ENCODE results near the gene CSTF3.

The CSTF3 gene

GRCh38 chr11:33157103-33158027, 3.9 kb downstream of the CSTF3 start:
- H3K9me3 ChIP-seq (ENCODE audit: insufficient read depth, low read length, severe bottlenecking) = no peaks in the 10 kb centered on the region
- H3K36me3 ChIP-seq (ENCODE audit: insufficient read depth, low read length) = peaks cover 41% of the 10 kb centered on the region
- no peak overlapping the region for H2AFZ ChIP-seq (ENCODE audit: low read depth, low read length)
- DNase-seq (no peak), ATAC-seq (ENCODE audit: insufficient read depth, low read depth) (no peak)
- H4K20me1 ChIP-seq (ENCODE audit: insufficient read depth, low read length) = peaks cover 51% of the 10 kb centered on the region; the same call in 1 of the 2 replicates
- TF ChIP-seq EZH2 (IDR thresholded peaks at IDR 0.05; ENCODE audit: borderline replicate concordance, low read depth, low read length, severe bottlenecking) (no peak), CTCF (IDR thresholded peaks at IDR 0.05; ENCODE audit: borderline replicate concordance, extremely low read depth, low read length, poor library complexity, severe bottlenecking) (no peak)
- peaks cover 100% of the 10 kb centered on the region for H3K79me2 ChIP-seq (ENCODE audit: insufficient read depth, low read length)
- peaks cover 46% of the 10 kb centered on the region for H3K4me1 ChIP-seq (ENCODE audit: insufficient read depth, low read length)
- H3K27me3 ChIP-seq (ENCODE audit: insufficient read depth, low read length, poor library complexity) = no peaks in the 10 kb centered on the region
- peak overlapping the region in 1 of 2 experiments; percentile 10; a peak in 1 of 4 replicates for H3K4me3 ChIP-seq (ENCODE audit: low read depth in 1 of 2, low read length in 2 of 2)
- H3K27ac ChIP-seq (ENCODE audit: low read length) = no peak overlapping the region
- peak overlapping the region; percentile 86; the same call in 1 of the 2 replicates for H3K4me2 ChIP-seq (ENCODE audit: insufficient read depth, low read length)
- H3K9ac ChIP-seq (ENCODE audit: low read depth, low read length) = no peak overlapping the region

- H3K27ac ChIP-seq (ENCODE audit: low read length) = no peak overlapping the region
- H3K4me1 ChIP-seq (ENCODE audit: insufficient read depth, low read length) = peaks cover 12% of the 10 kb centered on the region; the same call in 1 of the 2 replicates
- H3K9ac ChIP-seq (ENCODE audit: low read depth, low read length) = no peak overlapping the region
- no peaks in the 10 kb centered on the region for H3K27me3 ChIP-seq (ENCODE audit: insufficient read depth, low read length, poor library complexity)
- H3K9me3 ChIP-seq (ENCODE audit: insufficient read depth, low read length, severe bottlenecking) = no peaks in the 10 kb centered on the region
- H3K4me2 ChIP-seq (ENCODE audit: insufficient read depth, low read length) = no peak overlapping the region
- no peak for TF ChIP-seq CTCF (IDR thresholded peaks at IDR 0.05; ENCODE audit: borderline replicate concordance, extremely low read depth, low read length, poor library complexity, severe bottlenecking)
- TF ChIP-seq EZH2 (IDR thresholded peaks at IDR 0.05; ENCODE audit: borderline replicate concordance, low read depth, low read length, severe bottlenecking) = no peak
- H2AFZ ChIP-seq (ENCODE audit: low read depth, low read length) = no peak overlapping the region
- no peak overlapping the region for H3K4me3 ChIP-seq (ENCODE audit: low read depth in 1 of 2, low read length in 2 of 2)
- peaks cover 42% of the 10 kb centered on the region; the same call in 1 of the 2 replicates for H3K36me3 ChIP-seq (ENCODE audit: insufficient read depth, low read length)
- H4K20me1 ChIP-seq (ENCODE audit: insufficient read depth, low read length) = peaks cover 78% of the 10 kb centered on the region
- H3K79me2 ChIP-seq (ENCODE audit: insufficient read depth, low read length) = peaks cover 100% of the 10 kb centered on the region
- DNase-seq (no peak), ATAC-seq (ENCODE audit: insufficient read depth, low read depth) (no peak)
Measured at GRCh38 chr11:33151399-33151798, 9.9 kb downstream of the CSTF3 start.

GRCh38 chr11:33147559-33147958, 13.7 kb downstream of the CSTF3 start:
- Histone ChIP-seq H3K27me3 (ENCODE audit: insufficient read depth, low read length, poor library complexity) (no peaks in the 10 kb centered on the region), H3K4me1 (ENCODE audit: insufficient read depth, low read length) (no peaks in the 10 kb centered on the region), H3K79me2 (ENCODE audit: insufficient read depth, low read length) (peaks cover 100% of the 10 kb centered on the region), H4K20me1 (ENCODE audit: insufficient read depth, low read length) (peaks cover 88% of the 10 kb centered on the region), H3K9ac (ENCODE audit: low read depth, low read length) (no peak overlapping the region), H2AFZ (ENCODE audit: low read depth, low read length) (no peak overlapping the region), H3K9me3 (ENCODE audit: insufficient read depth, low read length, severe bottlenecking) (no peaks in the 10 kb centered on the region), H3K4me3 (ENCODE audit: low read depth in 1 of 2, low read length in 2 of 2) (no peak overlapping the region), H3K4me2 (ENCODE audit: insufficient read depth, low read length) (no peak overlapping the region), H3K27ac (ENCODE audit: low read length) (no peak overlapping the region), H3K36me3 (ENCODE audit: insufficient read depth, low read length) (peaks cover 29% of the 10 kb centered on the region; the same call in 1 of the 2 replicates)
- TF ChIP-seq EZH2 (IDR thresholded peaks at IDR 0.05; ENCODE audit: borderline replicate concordance, low read depth, low read length, severe bottlenecking) (no peak), CTCF (IDR thresholded peaks at IDR 0.05; ENCODE audit: borderline replicate concordance, extremely low read depth, low read length, poor library complexity, severe bottlenecking) (no peak)
- DNase-seq (no peak), ATAC-seq (ENCODE audit: insufficient read depth, low read depth) (no peak)

Data from DND-41 (cell line).